K562 (cell line): Measurements from ENCODE around the gene ITGA2B. TPM values are rescaled to one million over a fixed set of nuclear protein-coding genes. Genes with fewer than 3 reads are reported as not detected.
A peak's percentile ranks its signal among the peaks of the same experiment; 100 is the strongest.

Source experiments
- ATAC-seq: fragments of 200-7000 bp; cut with Tn5 transposase; 3 replicates; pipeline ENCODE4 v1.9.1; 2020; ENCODE audit warnings: moderate library complexity
- BruUV-seq: library from RNA; stranded (reverse); fragments of 400-500 nt; replicated peaks from 2 replicates; lab custom pipeline; 2021; lab: Mats Ljungman, UMichigan
- CTCF ChIA-PET: fragments of 300-600 bp; formaldehyde crosslinking; extraction: SDS; loops from one replicate; lab custom pipeline; 2021; ENCODE audit warnings: low intra/inter-chr PET ratio; lab: Yijun Ruan, JAX
- POLR2A ChIA-PET: fragments of 300-600, 350-650 bp; sonication (Branson Sonifier 250); formaldehyde crosslinking; extraction: SDS; loops from one replicate; lab custom pipeline; 2021; ENCODE audit warnings: antibody characterized with exemption, inconsistent platforms; lab: Yijun Ruan, JAX
- DNase-seq, 4 experiments: peaks; one replicate each; pipeline versions ENCODE4 v3.0.0 to v3.0.0-alpha.2; 2011 to 2018; ENCODE audit warnings: low spot score in 3 of 4, mixed read lengths in 3 of 4; ENCODE audit errors: extremely low read depth in 1 of 4
- FAIRE-seq: peaks from 2 replicates; lab custom pipeline; 2011; peaks lifted over from hg19 to GRCh38; lab: Jason Lieb, UNC
- H2AFZ ChIP-seq: 2 replicates; pipeline ENCODE4 v1.6.0; 2011; ENCODE audit warnings: low read depth, low read length, control low read depth, inconsistent platforms
- H3K27ac ChIP-seq: fragments of 200-600 bp; 3 replicates; pipeline ENCODE4 v1.8.0; 2011; ENCODE audit warnings: low read depth, mild to moderate bottlenecking, control low read depth, inconsistent platforms, low read length, moderate library complexity, mixed read lengths; ENCODE audit errors: extremely low read depth
- H3K27me3 ChIP-seq, 2 experiments: fragments of 300-600 bp in 1 of 2; 2 replicates in 1 of 2; 3 replicates in 1 of 2; pipeline versions ENCODE4 v1.6.0 to v1.8.0; 2011; ENCODE audit warnings: inconsistent platforms in 2 of 2, low read length in 2 of 2, mild to moderate bottlenecking in 1 of 2, mixed read lengths in 1 of 2, moderate library complexity in 1 of 2; ENCODE audit not compliant: control insufficient read depth in 2 of 2, insufficient read depth in 2 of 2
- H3K36me3 ChIP-seq: fragments of 300-600 bp; 3 replicates; pipeline ENCODE4 v1.8.0; 2011; ENCODE audit warnings: mild to moderate bottlenecking, low read length, inconsistent platforms; ENCODE audit not compliant: control insufficient read depth, insufficient read depth
- H3K4me1 ChIP-seq, 2 experiments: fragments of 200-600 bp in 1 of 2; replicated peaks in 1 of 2; 2 replicates in 1 of 2; 3 replicates in 1 of 2; pipeline versions ENCODE4 v1.5.1 to v1.8.0; 2011; ENCODE audit warnings: inconsistent platforms in 2 of 2, low read length in 2 of 2, mild to moderate bottlenecking in 1 of 2, mixed read lengths in 1 of 2, moderate library complexity in 1 of 2; ENCODE audit not compliant: control insufficient read depth in 2 of 2, insufficient read depth in 2 of 2
- H3K4me2 ChIP-seq: 2 replicates; pipeline ENCODE4 v1.6.1; 2011; ENCODE audit warnings: low read length, control low read depth, inconsistent platforms, mixed read lengths; ENCODE audit not compliant: insufficient read depth
- H3K4me3 ChIP-seq: fragments of 200-600 bp; sonication (generic), shearing (Covaris generic); 2 replicates; pipeline ENCODE4 v1.5.1; 2016; ENCODE audit warnings: control low read depth, inconsistent platforms
- H3K79me2 ChIP-seq: fragments of 200-600 bp; 3 replicates; pipeline ENCODE4 v1.8.0; 2011; ENCODE audit warnings: low read length, inconsistent platforms; ENCODE audit not compliant: control insufficient read depth, insufficient read depth
- H3K9ac ChIP-seq, 2 experiments: 2 replicates each; pipeline versions ENCODE4 v1.6.0 to v1.6.1; 2011; ENCODE audit warnings: low read depth in 2 of 2, low read length in 2 of 2, control low read depth in 1 of 2, inconsistent platforms in 1 of 2, mild to moderate bottlenecking in 1 of 2, mixed read lengths in 1 of 2; ENCODE audit not compliant: insufficient read depth in 1 of 2
- H3K9me1 ChIP-seq: one replicate; pipeline ENCODE4 v1.6.0; 2011; ENCODE audit warnings: inconsistent platforms, mild to moderate bottlenecking, low read length, moderate library complexity; ENCODE audit not compliant: control insufficient read depth, insufficient read depth
- H3K9me3 ChIP-seq: replicated peaks from 2 replicates; pipeline ENCODE4 v1.5.1; 2011; ENCODE audit warnings: low read depth, low read length, inconsistent platforms; ENCODE audit not compliant: control insufficient read depth, insufficient read depth
- H4K20me1 ChIP-seq: replicated peaks from 2 replicates; pipeline ENCODE4 v1.6.1; 2011; ENCODE audit warnings: low read length, inconsistent platforms, mixed read lengths; ENCODE audit not compliant: control insufficient read depth, insufficient read depth
- CREM ChIP-seq: IDR thresholded peaks from 2 replicates; pipeline ENCODE4 v1.6.1; 2014; ENCODE audit warnings: antibody characterized with exemption, low read depth
- CXXC5 ChIP-seq: fragments of 250-450 bp; sonication (Bioruptor Pico); IDR thresholded peaks from 2 replicates; pipeline ENCODE4 v1.8.0; 2022; ENCODE audit warnings: inconsistent platforms, mild to moderate bottlenecking, moderate library complexity
- MAZ ChIP-seq, 2 experiments: fragments of 450-650 bp in 1 of 2; sonication (generic) in 1 of 2; formaldehyde crosslinking; IDR thresholded peaks in 1 of 2; conservative IDR thresholded peaks in 1 of 2; 2 replicates each; pipeline versions ENCODE4 v1.4.0 to v1.5.0; 2020; ENCODE audit warnings: mild to moderate bottlenecking in 1 of 2, missing genetic modification reagents in 1 of 2
- NR2C1 ChIP-seq, 2 experiments: fragments of 450-650 bp; IDR thresholded peaks; 2 replicates each; pipeline ENCODE4 v1.6.1; 2017; ENCODE audit warnings: mild to moderate bottlenecking in 2 of 2, antibody characterized with exemption in 1 of 2, inconsistent platforms in 1 of 2, missing compliant biosample characterization in 1 of 2, missing genetic modification characterization in 1 of 2
- REST ChIP-seq, 2 experiments: fragments of 450-650 bp; formaldehyde crosslinking in 1 of 2; IDR thresholded peaks; 2 replicates each; pipeline versions ENCODE4 v1.4.0 to v1.6.1; 2014 to 2020; ENCODE audit warnings: mild to moderate bottlenecking in 2 of 2, borderline replicate concordance in 1 of 2, low read depth in 1 of 2
- SREBF1 ChIP-seq: fragments of 150-350 bp; IDR thresholded peaks from 2 replicates; pipeline ENCODE4 v1.6.1; 2014; ENCODE audit warnings: antibody characterized with exemption, low read depth, low read length, borderline replicate concordance
- YBX1 ChIP-seq: fragments of 450-650 bp; IDR thresholded peaks from 2 replicates; pipeline ENCODE4 v1.7.1; 2016; ENCODE audit warnings: mild to moderate bottlenecking
- ZNF766 ChIP-seq: fragments of 200-800 bp; sonication (Bioruptor generic); conservative IDR thresholded peaks from 2 replicates; pipeline ENCODE4 v1.6.1; 2016; ENCODE audit warnings: missing genetic modification characterization, missing compliant biosample characterization
- WGBS: fragments of 100-300 bp; shearing (Covaris generic); methylation state at CpG from one replicate; pipeline ENCODE4 v1.1.6; 2016; ENCODE audit warnings: low coverage, mixed read lengths; ENCODE audit not compliant: insufficient coverage; ENCODE audit errors: missing lambda C conversion rate; 5-methylcytosine and 5-hydroxymethylcytosine counted together
- in situ Hi-C: fragments of 300-500 bp; cut with MboI; formaldehyde crosslinking; loops from 4 replicates; pipeline ENCODE4 v1.15.0; 2018; ENCODE audit warnings: inconsistent platforms, mixed read lengths
- intact Hi-C: fragments of 100-400 bp; cut with micrococcal nuclease; formaldehyde crosslinking; loops from 2 replicates; pipeline ENCODE4 v1.14.2; 2022
- polyA plus RNA-seq, 8 experiments: library from polyadenylated mRNA; depleted of rRNA in 4 of 8; stranded (reverse) in 5 of 8; unstranded in 3 of 8; fragments of >200 nt; fragmentation: Nextera tagmentation in 2 of 8; fragmentation: Illumina TruSeq in 1 of 8; extraction: Ambion mirVana in 2 of 8; extraction: Trizol in 1 of 8; gene quantifications; 2 replicates each; pipeline versions ENCODE4 v1.2.1 to v1.2.3, GENCODE V29; 2011 to 2014; ENCODE audit warnings: inconsistent platforms in 1 of 8, missing spikeins in 1 of 8
- total RNA-seq, 7 experiments: library from RNA; depleted of rRNA in 6 of 7; stranded (reverse); fragments of >200 nt in 6 of 7; fragmentation: Illumina TruSeq in 2 of 7; extraction: Trizol in 2 of 7; gene quantifications; 2 replicates each; pipeline versions ENCODE4 v1.2.1 to v1.2.3, GENCODE V29; 2011 to 2021; ENCODE audit warnings: low replicate concordance in 1 of 7

The ITGA2B gene
- total and polyA plus RNA-seq, 9 of the 15 experiments (the other 6 are each of a cell fraction or from before 2014, with no cell fraction given) = 1.1 to 26.4 (median 5.6) TPM

GRCh38 chr17:44385287-44386181, 3.9 kb downstream of the ITGA2B start:
- Histone ChIP-seq H4K20me1 (no peaks in the 10 kb centered on the region), H3K79me2 (peaks cover 7% of the 10 kb centered on the region; the same call in 2 of the 3 replicates), H2AFZ (peak overlapping the region; percentile 96), H3K27ac (peak overlapping the region; percentile 83), H3K36me3 (no peaks in the 10 kb centered on the region), H3K4me1 (peaks cover 33 to 44% of the 10 kb centered on the region in 2 experiments), H3K9me1 (no peaks in the 10 kb centered on the region), H3K9ac (peak overlapping the region; percentile 79 to 95), H3K27me3 (no peaks in the 10 kb centered on the region; a peak in 1 of 5 replicates), H3K4me3 (peak overlapping the region; percentile 58), H3K4me2 (peak overlapping the region; percentile 88), H3K9me3 (no peaks in the 10 kb centered on the region)
- intact Hi-C loops = loop anchor here (5.0 kb wide), 1 partner anchor 117 kb away; the partner anchor contains the start of gene GPATCH8
- DNase-seq = peak; percentile 93 to 99 (median 98)
- ATAC-seq = peak; percentile 91
- FAIRE-seq = peak; percentile 94
- CTCF ChIA-PET = interaction anchor here (1.1 kb wide), 1 partner anchor 117 kb away, joined by 3 read pairs; no protein-coding TSS in a partner anchor
- POLR2A ChIA-PET = interaction anchor here (0.6 to 1.8 kb wide), 13 partner anchors 9 to 286 kb away, joined by 3 to 7 read pairs (median 3); partner anchors contain the start of gene GPATCH8
- TSS peak; percentile 84 for BruUV-seq
- 14% methylated on average over 60 of the region's 68 CpGs for WGBS
- in situ Hi-C loops = no loop called here
- no peak for TF ChIP-seq SREBF1
- no peak for TF ChIP-seq YBX1
- TF ChIP-seq CXXC5 = peak; percentile 69
- TF ChIP-seq CREM = peak; percentile 69
- peak; percentile 30; the same call in 1 of the 2 replicates for TF ChIP-seq NR2C1 (IDR thresholded peaks at IDR 0.05)
- TF ChIP-seq NR2C1 (tag; IDR thresholded peaks at IDR 0.05) = no peak
- TF ChIP-seq MAZ (CRISPR knock-in tag; conservative IDR thresholded peaks at IDR 0.05 in 1 of 2, IDR thresholded peaks at IDR 0.05 in 1 of 2) = peak; percentile 70 to 84
- TF ChIP-seq ZNF766 (CRISPR knock-in tag) = 0 out of 2 replicates have a peak, but pooled peaks have one; percentile 21
- peak; percentile 21; the same call in 1 of the 2 replicates for TF ChIP-seq REST (IDR thresholded peaks at IDR 0.05; ENCODE audit: borderline replicate concordance)
- no peak for TF ChIP-seq REST (CRISPR knock-in tag; IDR thresholded peaks at IDR 0.05; ENCODE audit: low read depth)
